Measurements from ENCODE around the gene ENOX2.

Gene ENOX2

GRCh38 chrX:130841776-130842175 lies 61.2 kb downstream of the ENOX2 start:
- ChIA-PET POLR2A (no interaction called here), CTCF (no interaction called here)
- TF ChIP-seq FOXA1 (IDR thresholded peaks at IDR 0.05) = no peak
- no peak for TF ChIP-seq BHLHE40 (IDR thresholded peaks at IDR 0.05; ENCODE audit: borderline replicate concordance)
- no peak for DNase-seq (ENCODE audit: extremely low spot score)

- CTCF ChIA-PET = no interaction called here
- no peak for TF ChIP-seq SP1 (IDR thresholded peaks at IDR 0.05)
- TF ChIP-seq CTBP1 (IDR thresholded peaks at IDR 0.05; ENCODE audit: borderline replicate concordance) = no peak
- TF ChIP-seq FOXA1 (IDR thresholded peaks at IDR 0.05) = no peak
- TF ChIP-seq FOXK2 (IDR thresholded peaks at IDR 0.05) = no peak
- no peak for TF ChIP-seq ZNF384 (IDR thresholded peaks at IDR 0.05)
- TF ChIP-seq BHLHE40 (IDR thresholded peaks at IDR 0.05; ENCODE audit: borderline replicate concordance) = no peak
- TF ChIP-seq ARNT (IDR thresholded peaks at IDR 0.05) = no peak
- TF ChIP-seq PKNOX1 (IDR thresholded peaks at IDR 0.05) = no peak
- no peak for TF ChIP-seq ELF4 (IDR thresholded peaks at IDR 0.05)
- TF ChIP-seq L3MBTL2 (conservative IDR thresholded peaks at IDR 0.05) = no peak
- no peak for TF ChIP-seq SUZ12 (IDR thresholded peaks at IDR 0.05)
- DNase-seq (ENCODE audit: extremely low spot score) = no peak
- POLR2A ChIA-PET = no interaction called here
Observed at GRCh38 chrX:130840345-130840744, 62.7 kb downstream of the ENOX2 start.

- ChIA-PET POLR2A (interaction anchor here (0.7 kb wide), 1 partner anchor 1181 kb away, joined by 4 read pairs; no protein-coding TSS in a partner anchor), CTCF (no interaction called here)
- no peak for DNase-seq (ENCODE audit: extremely low spot score)
- TF ChIP-seq SUZ12 (IDR thresholded peaks at IDR 0.05) = no peak
- no peak for TF ChIP-seq LEF1 (IDR thresholded peaks at IDR 0.05; ENCODE audit: borderline replicate concordance)
- no peak for TF ChIP-seq ZNF384 (IDR thresholded peaks at IDR 0.05)
- TF ChIP-seq FOXA1 (IDR thresholded peaks at IDR 0.05) = no peak
- no peak for TF ChIP-seq PKNOX1 (IDR thresholded peaks at IDR 0.05)
- TF ChIP-seq ARNT (IDR thresholded peaks at IDR 0.05) = no peak
- no peak for TF ChIP-seq BHLHE40 (IDR thresholded peaks at IDR 0.05; ENCODE audit: borderline replicate concordance)
- no peak for TF ChIP-seq TARDBP (IDR thresholded peaks at IDR 0.05)
Observed at GRCh38 chrX:130836447-130836846, 66.6 kb downstream of the ENOX2 start.

- ChIA-PET CTCF (no interaction called here), POLR2A (no interaction called here)
- TF ChIP-seq PKNOX1 (IDR thresholded peaks at IDR 0.05) (no peak), HDGF (IDR thresholded peaks at IDR 0.05; ENCODE audit: borderline replicate concordance) (no peak), ZNF384 (IDR thresholded peaks at IDR 0.05) (no peak), LEF1 (IDR thresholded peaks at IDR 0.05; ENCODE audit: borderline replicate concordance) (no peak)
- no peak for DNase-seq (ENCODE audit: extremely low spot score)
Observed at GRCh38 chrX:130834830-130835229, 68.2 kb downstream of the ENOX2 start.

GRCh38 chrX:130834149-130834548 lies 68.9 kb downstream of the ENOX2 start:
- TF ChIP-seq ARNT (IDR thresholded peaks at IDR 0.05) = no peak
- TF ChIP-seq SP1 (IDR thresholded peaks at IDR 0.05) = no peak
- no peak for TF ChIP-seq FOXK2 (IDR thresholded peaks at IDR 0.05)
- no peak for TF ChIP-seq NFRKB (IDR thresholded peaks at IDR 0.05)
- DNase-seq (ENCODE audit: extremely low spot score) = no peak
- POLR2A ChIA-PET = no interaction called here

GRCh38 chrX:130831347-130831722 lies 71.7 kb downstream of the ENOX2 start:
- CTCF ChIA-PET = no interaction called here
- DNase-seq (ENCODE audit: extremely low spot score) = no peak
- TF ChIP-seq CTBP1 (IDR thresholded peaks at IDR 0.05; ENCODE audit: borderline replicate concordance) (no peak), ZNF384 (IDR thresholded peaks at IDR 0.05) (no peak), HDGF (IDR thresholded peaks at IDR 0.05; ENCODE audit: borderline replicate concordance) (no peak), SP1 (IDR thresholded peaks at IDR 0.05) (no peak), BHLHE40 (IDR thresholded peaks at IDR 0.05; ENCODE audit: borderline replicate concordance) (no peak), NFRKB (IDR thresholded peaks at IDR 0.05) (no peak), ELF4 (IDR thresholded peaks at IDR 0.05) (no peak), SUZ12 (IDR thresholded peaks at IDR 0.05) (no peak), ARNT (IDR thresholded peaks at IDR 0.05) (no peak), FOXK2 (IDR thresholded peaks at IDR 0.05) (no peak), L3MBTL2 (conservative IDR thresholded peaks at IDR 0.05) (no peak), FOXM1 (IDR thresholded peaks at IDR 0.05; ENCODE audit: borderline replicate concordance) (no peak), PKNOX1 (IDR thresholded peaks at IDR 0.05) (no peak), FOXA1 (IDR thresholded peaks at IDR 0.05) (no peak), LEF1 (IDR thresholded peaks at IDR 0.05; ENCODE audit: borderline replicate concordance) (no peak), TARDBP (IDR thresholded peaks at IDR 0.05) (no peak)
- POLR2A ChIA-PET = no interaction called here

More at GRCh38 chrX:130834149-130834548, 68.9 kb downstream of the ENOX2 start:
- CTCF ChIA-PET = interaction anchor here (0.6 kb wide), 1 partner anchor 83 kb away, joined by 8 read pairs; no protein-coding TSS in a partner anchor

All from HEK293T (cell line).